GM12878 (cell line): ENCODE data around the gene NQO1. TPM values are rescaled to one million over a fixed set of nuclear protein-coding genes. Genes with fewer than 3 reads are reported as not detected.

Source experiments
- ATAC-seq: fragments of 200-7000 bp; cut with Tn5 transposase; 3 replicates; pipeline ENCODE4 v1.9.1; 2020; ENCODE audit warnings: mild to moderate bottlenecking, moderate library complexity
- BruUV-seq: library from RNA; stranded (reverse); fragments of 400-500 nt; replicated peaks from 2 replicates; lab custom pipeline; 2021; lab: Mats Ljungman, UMichigan
- CTCF ChIA-PET: fragments of 300-600 bp; sonication (Branson Sonifier 250); formaldehyde crosslinking; extraction: SDS; loops from one replicate; lab custom pipeline; 2021; ENCODE audit warnings: inconsistent platforms; lab: Yijun Ruan, JAX
- POLR2A ChIA-PET: fragments of 350-600 bp; formaldehyde crosslinking; extraction: SDS; loops from one replicate; lab custom pipeline; 2021; ENCODE audit warnings: inconsistent platforms; lab: Charles Lee
- RAD21 ChIA-PET: fragments of 300-600 bp; sonication (Branson Sonifier 250); formaldehyde crosslinking; loops from one replicate; lab custom pipeline; 2023; ENCODE audit warnings: antibody characterized with exemption; ENCODE audit not compliant: unreplicated experiment; lab: Charles Lee
- SMC1A ChIA-PET: fragments of 300-600 bp; sonication (Branson Sonifier 250); formaldehyde crosslinking; loops from one replicate; lab custom pipeline; 2023; ENCODE audit not compliant: unreplicated experiment, uncharacterized antibody; lab: Charles Lee
- DNase-seq: peaks from one replicate; pipeline ENCODE4 v3.0.0-alpha.2; 2011; ENCODE audit warnings: low read depth, low spot score
- FAIRE-seq: peaks from 3 replicates; lab custom pipeline; 2011; peaks lifted over from hg19 to GRCh38; lab: Jason Lieb, UNC
- H2AFZ ChIP-seq: 2 replicates; pipeline ENCODE4 v1.6.0; 2011; ENCODE audit warnings: low read depth, low read length, control low read depth; ENCODE audit not compliant: control insufficient read depth
- H3K27ac ChIP-seq: 2 replicates; pipeline ENCODE4 v1.5.1; 2011; ENCODE audit warnings: control low read depth; ENCODE audit not compliant: control insufficient read depth, insufficient read depth
- H3K27me3 ChIP-seq, 2 experiments: replicated peaks in 1 of 2; 2 replicates each; pipeline versions ENCODE4 v1.6.0 to v1.6.1; 2011; ENCODE audit warnings: low read length in 1 of 2; ENCODE audit not compliant: control insufficient read depth in 2 of 2, insufficient read depth in 2 of 2
- H3K36me3 ChIP-seq, 2 experiments: 2 replicates each; pipeline ENCODE4 v1.5.1; 2011; ENCODE audit warnings: low read length in 1 of 2; ENCODE audit not compliant: control insufficient read depth in 2 of 2, insufficient read depth in 2 of 2
- H3K4me1 ChIP-seq: 2 replicates; pipeline ENCODE4 v1.6.1; 2011; ENCODE audit warnings: mild to moderate bottlenecking, low read length, moderate library complexity, mixed read lengths; ENCODE audit not compliant: control insufficient read depth, insufficient read depth
- H3K4me2 ChIP-seq: 2 replicates; pipeline ENCODE4 v1.6.0; 2011; ENCODE audit warnings: control low read depth; ENCODE audit not compliant: control insufficient read depth, insufficient read depth
- H3K4me3 ChIP-seq: fragments of 200-600 bp; sonication (generic); 2 replicates; pipeline ENCODE4 v1.5.1; 2016
- H3K79me2 ChIP-seq: 2 replicates; pipeline ENCODE4 v1.6.0; 2011; ENCODE audit warnings: low read length; ENCODE audit not compliant: control insufficient read depth, insufficient read depth
- H3K9ac ChIP-seq: 2 replicates; pipeline ENCODE4 v1.8.0; 2011; ENCODE audit warnings: low read length, control low read depth, mixed read lengths; ENCODE audit not compliant: control insufficient read depth, insufficient read depth
- H3K9me3 ChIP-seq: replicated peaks from 3 replicates; pipeline ENCODE4 v1.5.1; 2011; ENCODE audit warnings: mild to moderate bottlenecking, low read length; ENCODE audit not compliant: control insufficient read depth, insufficient read depth
- H4K20me1 ChIP-seq: 2 replicates; pipeline ENCODE4 v1.6.0; 2011; ENCODE audit not compliant: control insufficient read depth, insufficient read depth
- ASH2L ChIP-seq: fragments of 300-600, 200-600 bp; sonication (generic); IDR thresholded peaks from 2 replicates; pipeline ENCODE4 v1.6.1; 2017; ENCODE audit warnings: low read depth, mild to moderate bottlenecking, borderline replicate concordance
- DPF2 ChIP-seq: fragments of 450-650 bp; IDR thresholded peaks from 2 replicates; pipeline ENCODE4 v1.6.1; 2017; ENCODE audit warnings: mild to moderate bottlenecking
- EED ChIP-seq: sonication (generic); IDR thresholded peaks from 2 replicates; pipeline ENCODE4 v1.6.1; 2016; ENCODE audit warnings: antibody characterized with exemption, low read depth
- HDGF ChIP-seq: fragments of 450-650 bp; IDR thresholded peaks from 2 replicates; pipeline ENCODE4 v1.6.1; 2016; ENCODE audit warnings: antibody characterized with exemption
- IKZF2 ChIP-seq, 2 experiments: fragments of 450-650 bp; IDR thresholded peaks; 2 replicates each; pipeline ENCODE4 v1.6.1; 2017; ENCODE audit warnings: mild to moderate bottlenecking in 2 of 2, moderate library complexity in 2 of 2
- KAT2A ChIP-seq: conservative IDR thresholded peaks from 2 replicates; pipeline ENCODE4 v1.6.1; 2011; ENCODE audit warnings: low read depth, low read length; ENCODE audit not compliant: control insufficient read depth
- MEF2B ChIP-seq: fragments of 450-650 bp; IDR thresholded peaks from 2 replicates; pipeline ENCODE4 v1.6.1; 2018; ENCODE audit warnings: mild to moderate bottlenecking, moderate library complexity; ENCODE audit not compliant: partially characterized antibody, poor library complexity, severe bottlenecking
- MTA3 ChIP-seq: IDR thresholded peaks from 2 replicates; pipeline ENCODE4 v1.6.1; 2012; ENCODE audit warnings: low read length, inconsistent platforms, borderline replicate concordance
- NR2C1 ChIP-seq: fragments of 450-650 bp; IDR thresholded peaks from 2 replicates; pipeline ENCODE4 v1.6.1; 2017; ENCODE audit warnings: antibody characterized with exemption, mild to moderate bottlenecking, moderate library complexity
- PKNOX1 ChIP-seq: fragments of 450-650 bp; IDR thresholded peaks from 2 replicates; pipeline ENCODE4 v1.6.1; 2016; ENCODE audit warnings: mild to moderate bottlenecking
- RAD21 ChIP-seq: IDR thresholded peaks from 2 replicates; pipeline ENCODE4 v1.6.1; 2011; ENCODE audit warnings: mild to moderate bottlenecking, low read depth, low read length, moderate library complexity; ENCODE audit not compliant: insufficient read depth
- ZBED1 ChIP-seq: IDR thresholded peaks from 2 replicates; pipeline ENCODE4 v1.6.1; 2016; ENCODE audit warnings: borderline replicate concordance
- WGBS: methylation state at CpG from one replicate; pipeline ENCODE4 v1.1.6; 2016; ENCODE audit warnings: low lambda C conversion rate; ENCODE audit not compliant: insufficient replicate concordance, insufficient coverage; ENCODE audit errors: missing lambda C conversion rate; 5-methylcytosine and 5-hydroxymethylcytosine counted together
- in situ Hi-C: fragments of 300-500 bp; cut with MboI; formaldehyde crosslinking; loops from 9 replicates; pipeline ENCODE4 v1.14.3; 2018; ENCODE audit warnings: mixed read lengths
- intact Hi-C: fragments of 100-400 bp; cut with micrococcal nuclease; formaldehyde crosslinking; loops from one replicate; pipeline ENCODE4 v1.14.2; 2022; ENCODE audit not compliant: unreplicated experiment
- polyA plus RNA-seq, 11 experiments: library from polyadenylated mRNA; depleted of rRNA in 4 of 11; unstranded in 6 of 11; stranded (reverse) in 5 of 11; fragments of >200 nt; fragmentation: Nextera tagmentation in 4 of 11; fragmentation: Illumina TruSeq in 1 of 11; extraction: Ambion mirVana in 4 of 11; extraction: Trizol in 1 of 11; gene quantifications; 1 replicate in 1 of 11; 2 replicates in 10 of 11; pipeline versions ENCODE4 v1.2.1 to v1.2.3, GENCODE V29; 2011 to 2016; ENCODE audit warnings: inconsistent platforms in 2 of 11, missing spikeins in 2 of 11, low read depth in 1 of 11
- total RNA-seq, 4 experiments: library from RNA; depleted of rRNA in 3 of 4; stranded (reverse); fragments of >200 nt in 3 of 4; fragmentation: Illumina TruSeq in 1 of 4; extraction: Trizol in 1 of 4; gene quantifications; 2 replicates each; pipeline versions ENCODE4 v1.2.1 to v1.2.3, GENCODE V29; 2013 to 2021

NQO1 gene
- total and polyA plus RNA-seq, 10 of the 15 experiments (the other 5 are each of a cell fraction or from before 2014, with no cell fraction given) = 24.6 to 84.9 (median 34.6) TPM

- DNase-seq = no peak
- CTCF ChIA-PET = interaction anchor here (1.3 to 2.2 kb wide), 3 partner anchors 15 to 298 kb away, joined by 3 to 7 read pairs (median 3); no protein-coding TSS in a partner anchor
- BruUV-seq = no TSS peak
- in situ Hi-C loops = no loop called here
- no peak overlapping the region for H3K27ac ChIP-seq
- H3K79me2 ChIP-seq = no peaks in the 10 kb centered on the region
- no peak for FAIRE-seq
- no peak for ATAC-seq
- peaks cover 5% of the 10 kb centered on the region; the same call in 1 of the 2 replicates for H3K4me1 ChIP-seq
- no peaks in the 10 kb centered on the region for H4K20me1 ChIP-seq
- TF ChIP-seq EED (no peak), KAT2A (no peak), MTA3 (no peak), RAD21 (no peak), NR2C1 (no peak), PKNOX1 (no peak), MEF2B (no peak), ZBED1 (no peak), IKZF2 (IDR thresholded peaks at IDR 0.05) (no peak), DPF2 (no peak), HDGF (no peak), ASH2L (no peak)
- TF ChIP-seq, all 136 proteins: peak for 0
- Histone ChIP-seq H3K27me3 (no peaks in the 10 kb centered on the region), H3K4me3 (no peak overlapping the region), H3K9me3 (no peaks in the 10 kb centered on the region), H2AFZ (no peak overlapping the region), H3K4me2 (no peak overlapping the region), H3K36me3 (peaks cover 19 to 43% of the 10 kb centered on the region in 2 experiments), H3K9ac (no peak overlapping the region)
- POLR2A ChIA-PET = interaction anchor here (0.5 kb wide), 1 partner anchor 1698 kb away, joined by 4 read pairs; no protein-coding TSS in a partner anchor
- WGBS = 94% methylated on average over 2 of the region's 2 CpGs
- SMC1A ChIA-PET = interaction anchor here (0.6 to 1.3 kb wide), 3 partner anchors 8 to 203 kb away, joined by 3 read pairs; no protein-coding TSS in a partner anchor
- intact Hi-C loops = no loop called here
- RAD21 ChIA-PET = no interaction called here
Observed at GRCh38 chr16:69693916-69694315, 32.4 kb downstream of the NQO1 start.
